ENCODE data around the gene PRKAA1.

The PRKAA1 gene

GRCh38 chr5:40798012-40798800 is at the start of gene PRKAA1:
PRKAA1 (minus strand) TSS chr5:40798374; CDS start chr5:40798189, 185 bp downstream.
- in situ Hi-C loops (cut with MboI; ENCODE audit: low pct_unique_long_range_greater_than_20kb, low sequenced_read_pairs) = no loop called here
- DNase-seq = peak; percentile 85

- no peak for DNase-seq
- in situ Hi-C loops (cut with MboI; ENCODE audit: low pct_unique_long_range_greater_than_20kb, low sequenced_read_pairs) = no loop called here
Measured at GRCh38 chr5:40847525-40847924, 49.4 kb upstream of the PRKAA1 start.

GRCh38 chr5:40846371-40846770 is 48.2 kb upstream of the PRKAA1 start:
- in situ Hi-C loops (cut with MboI; ENCODE audit: low pct_unique_long_range_greater_than_20kb, low sequenced_read_pairs) = no loop called here
- no peak for DNase-seq

- DNase-seq = no peak
- in situ Hi-C loops (cut with MboI; ENCODE audit: low pct_unique_long_range_greater_than_20kb, low sequenced_read_pairs) = no loop called here
Measured at GRCh38 chr5:40844565-40844964, 46.4 kb upstream of the PRKAA1 start.

- no peak for DNase-seq
- in situ Hi-C loops (cut with MboI; ENCODE audit: low pct_unique_long_range_greater_than_20kb, low sequenced_read_pairs) = no loop called here
Measured at GRCh38 chr5:40842351-40842750, 44.2 kb upstream of the PRKAA1 start.

- DNase-seq = peak; percentile 73
- in situ Hi-C loops (cut with MboI; ENCODE audit: low pct_unique_long_range_greater_than_20kb, low sequenced_read_pairs) = no loop called here
Measured at GRCh38 chr5:40841068-40841805, 43.1 kb upstream of the PRKAA1 start, which contains the start of gene CARD6. CARD6 (plus strand) TSS chr5:40841367; CDS start chr5:40841383, 16 bp downstream.

- DNase-seq = no peak
- in situ Hi-C loops (cut with MboI; ENCODE audit: low pct_unique_long_range_greater_than_20kb, low sequenced_read_pairs) = no loop called here
Measured at GRCh38 chr5:40838086-40838485, 39.9 kb upstream of the PRKAA1 start.

- in situ Hi-C loops (cut with MboI; ENCODE audit: low pct_unique_long_range_greater_than_20kb, low sequenced_read_pairs) = no loop called here
- DNase-seq = peak; percentile 97
Measured at GRCh38 chr5:40834849-40835787, 36.9 kb upstream of the PRKAA1 start, which contains the start of gene RPL37. RPL37 (minus strand) TSS chr5:40835222; CDS start chr5:40835185, 37 bp downstream.

- DNase-seq = peak; percentile 38
- in situ Hi-C loops (cut with MboI; ENCODE audit: low pct_unique_long_range_greater_than_20kb, low sequenced_read_pairs) = no loop called here
Measured at GRCh38 chr5:40834391-40834848, 36.2 kb upstream of the PRKAA1 start.

- in situ Hi-C loops (cut with MboI; ENCODE audit: low pct_unique_long_range_greater_than_20kb, low sequenced_read_pairs) = no loop called here
Measured at GRCh38 chr5:40833712-40834229, 35.6 kb upstream of the PRKAA1 start.

GRCh38 chr5:40832345-40832744 is 34.2 kb upstream of the PRKAA1 start:
- DNase-seq = no peak
- in situ Hi-C loops (cut with MboI; ENCODE audit: low pct_unique_long_range_greater_than_20kb, low sequenced_read_pairs) = no loop called here

More at GRCh38 chr5:40833712-40834229, 35.6 kb upstream of the PRKAA1 start:
- DNase-seq = no peak

- in situ Hi-C loops (cut with MboI; ENCODE audit: low pct_unique_long_range_greater_than_20kb, low sequenced_read_pairs) = no loop called here
- DNase-seq = no peak
Measured at GRCh38 chr5:40831346-40832210, 33.4 kb upstream of the PRKAA1 start.

GRCh38 chr5:40829748-40830533 is 31.8 kb upstream of the PRKAA1 start:
- no peak for DNase-seq
- in situ Hi-C loops (cut with MboI; ENCODE audit: low pct_unique_long_range_greater_than_20kb, low sequenced_read_pairs) = no loop called here

- in situ Hi-C loops (cut with MboI; ENCODE audit: low pct_unique_long_range_greater_than_20kb, low sequenced_read_pairs) = no loop called here
- peak; percentile 16 for DNase-seq
Measured at GRCh38 chr5:40828690-40829661, 30.8 kb upstream of the PRKAA1 start.

- in situ Hi-C loops (cut with MboI; ENCODE audit: low pct_unique_long_range_greater_than_20kb, low sequenced_read_pairs) = no loop called here
- peak; percentile 18 for DNase-seq
Measured at GRCh38 chr5:40828021-40828631, 30.0 kb upstream of the PRKAA1 start.
